ELR (cell line): ENCODE data around the gene C1QTNF6.

Experiments used
- DNase-seq: peaks from one replicate; pipeline ENCODE4 v3.0.0-alpha.2; 2015; ENCODE audit warnings: low read depth

Gene C1QTNF6

DNA sequence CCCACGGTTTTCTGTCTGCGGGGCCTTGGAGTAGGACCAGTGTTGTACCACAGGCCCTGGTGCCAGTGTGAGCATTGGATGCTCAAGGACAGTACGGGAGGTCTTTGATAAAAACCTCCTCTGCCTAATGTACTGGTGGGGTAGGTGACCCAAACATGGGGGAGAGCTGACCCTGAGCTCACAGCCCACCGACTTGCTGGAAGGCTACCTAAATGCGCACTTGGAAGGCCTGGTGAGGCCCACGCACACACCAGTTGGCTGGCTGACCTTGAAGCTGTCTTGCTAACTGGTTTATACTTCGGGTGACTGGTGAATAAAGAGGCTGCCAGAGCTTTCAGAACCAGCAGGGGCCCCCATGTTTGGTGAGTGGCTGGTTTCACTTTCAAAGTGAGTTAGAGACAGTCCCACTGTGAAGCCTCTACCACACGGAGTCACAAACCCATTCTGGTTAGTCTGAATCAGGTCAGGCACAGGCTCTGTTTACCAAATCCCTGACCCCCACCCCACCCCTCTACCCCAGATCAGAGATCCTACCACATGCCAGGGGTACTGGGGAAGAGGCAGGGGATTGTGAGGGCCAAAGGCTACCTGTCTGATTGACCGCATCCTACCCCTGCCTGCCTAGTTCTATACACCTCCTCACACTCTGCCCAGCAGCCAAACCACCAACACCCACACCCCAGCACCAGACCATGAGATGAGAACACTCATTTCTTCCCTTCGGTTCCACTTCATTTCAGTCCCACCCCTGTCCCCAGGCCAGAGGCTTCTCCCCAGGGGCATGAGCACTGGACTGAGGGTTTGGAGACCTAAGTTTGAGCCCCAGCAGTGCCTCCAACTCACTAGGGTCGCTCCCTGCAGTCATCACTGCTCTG lies 25.6 kb downstream of the C1QTNF6 start:
- peak; percentile 27 for DNase-seq

DNA sequence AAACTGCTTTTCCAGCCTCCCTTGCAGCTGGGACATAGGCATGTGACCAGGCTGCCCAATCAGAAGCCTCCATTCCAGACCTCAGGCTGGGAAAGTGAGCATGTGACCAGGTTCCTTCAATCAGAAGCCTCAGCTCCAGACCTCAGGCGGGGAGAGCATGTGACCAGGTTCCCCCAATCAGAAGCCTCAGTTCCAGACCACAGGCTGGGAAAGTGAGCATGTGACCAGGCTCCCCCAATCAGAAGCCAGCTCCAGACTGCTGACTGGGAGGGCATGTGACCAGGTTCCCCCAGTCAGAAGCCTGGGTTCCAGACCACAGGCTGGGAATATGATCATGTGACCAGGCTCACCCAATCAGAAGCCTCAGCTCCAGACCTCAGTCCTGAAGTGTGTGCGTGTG lies 26.6 kb downstream of the C1QTNF6 start:
- peak; percentile 48 for DNase-seq

- peak; percentile 25 for DNase-seq
Observed at GRCh38 chr22:37160027-37160426, 28.0 kb downstream of the C1QTNF6 start.

DNA sequence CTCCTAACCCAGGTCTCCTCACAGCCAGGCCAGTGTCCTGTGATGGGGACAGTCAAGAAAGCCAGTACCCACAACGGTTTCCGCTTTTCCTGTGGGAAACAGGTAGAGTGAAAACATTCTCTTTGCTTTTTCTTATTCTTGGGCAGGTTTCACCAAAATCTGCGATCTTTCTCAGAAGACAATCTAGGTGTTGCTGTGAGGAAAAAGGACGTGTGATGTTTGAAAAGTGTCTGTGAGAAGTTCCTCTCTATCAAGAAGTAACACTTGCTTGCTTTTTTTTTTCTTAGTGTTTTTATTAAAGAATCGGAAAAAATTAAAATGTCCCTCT lies 29.1 kb downstream of the C1QTNF6 start:
- DNase-seq = no peak

DNA sequence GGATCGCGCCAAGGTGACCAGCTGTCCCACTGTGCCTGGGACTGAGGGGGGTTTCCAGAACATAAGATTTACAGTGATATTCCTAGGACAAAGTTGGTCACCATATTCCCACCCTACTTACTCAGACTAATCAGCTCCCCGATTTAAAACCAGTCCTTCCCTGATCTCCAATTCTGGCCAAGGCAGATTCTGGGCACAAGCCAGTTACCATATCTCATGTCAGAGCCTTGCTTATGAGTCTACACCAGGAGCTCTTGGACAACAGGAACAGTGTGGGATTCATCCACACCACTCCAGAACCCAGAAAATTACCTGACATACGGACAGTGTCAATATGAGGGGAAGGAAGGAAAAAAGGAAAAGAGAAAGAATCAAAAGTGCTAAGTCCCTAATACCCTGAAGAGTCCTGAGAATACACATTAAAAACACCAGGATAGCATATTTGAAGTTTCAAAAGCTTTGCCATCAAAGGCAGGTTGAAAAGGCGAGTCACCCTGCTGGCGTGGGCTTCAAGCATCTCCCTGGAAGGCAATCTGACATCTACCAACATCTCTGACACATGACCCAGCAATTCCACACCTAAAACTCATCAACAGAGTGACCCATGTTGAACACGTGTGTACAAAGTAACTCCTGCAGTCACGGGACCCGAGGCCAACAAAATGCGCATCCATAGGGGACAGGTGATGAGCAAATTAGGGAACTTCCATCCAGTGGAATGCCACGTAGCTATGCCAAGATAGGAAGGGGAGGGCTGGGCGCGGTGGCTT lies 30.3 kb downstream of the C1QTNF6 start:
- peak; percentile 66 for DNase-seq

DNA sequence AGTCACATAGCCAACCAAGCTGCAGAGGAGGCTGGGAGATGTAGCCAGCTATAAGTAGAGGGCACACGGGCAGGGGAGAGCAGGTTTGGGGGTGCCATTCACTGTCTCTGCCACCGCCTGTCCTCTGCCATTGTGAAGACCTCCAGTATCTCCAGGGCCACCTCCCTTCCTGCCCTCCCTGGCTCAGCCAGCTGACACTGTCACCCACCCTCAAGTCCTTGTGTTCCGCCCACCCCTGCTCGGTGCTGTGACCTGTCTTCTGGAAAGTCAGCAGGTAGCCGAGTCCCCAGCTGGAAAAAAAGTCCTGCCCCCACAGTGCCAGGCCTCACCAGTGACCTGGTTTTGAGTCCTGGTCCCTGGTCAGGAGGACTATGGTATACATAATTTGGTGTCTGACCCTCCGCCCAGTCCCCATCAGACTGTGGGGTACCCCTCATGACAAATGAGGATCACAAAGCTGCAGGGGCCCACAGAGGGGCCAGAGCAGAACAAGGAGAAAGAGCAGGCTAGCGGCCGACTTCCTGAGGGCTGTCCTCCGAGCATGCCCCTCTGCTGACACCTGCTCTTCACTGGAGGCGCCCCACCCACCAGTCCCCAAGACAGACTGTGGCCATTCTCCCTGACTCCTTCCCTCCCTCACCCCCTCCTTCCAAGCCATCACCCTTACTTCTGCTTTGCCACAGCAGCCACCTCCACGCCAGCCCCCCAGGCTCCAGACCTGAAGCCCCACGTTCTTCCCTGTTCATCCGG lies 31.2 kb downstream of the C1QTNF6 start:
- no peak for DNase-seq

DNA sequence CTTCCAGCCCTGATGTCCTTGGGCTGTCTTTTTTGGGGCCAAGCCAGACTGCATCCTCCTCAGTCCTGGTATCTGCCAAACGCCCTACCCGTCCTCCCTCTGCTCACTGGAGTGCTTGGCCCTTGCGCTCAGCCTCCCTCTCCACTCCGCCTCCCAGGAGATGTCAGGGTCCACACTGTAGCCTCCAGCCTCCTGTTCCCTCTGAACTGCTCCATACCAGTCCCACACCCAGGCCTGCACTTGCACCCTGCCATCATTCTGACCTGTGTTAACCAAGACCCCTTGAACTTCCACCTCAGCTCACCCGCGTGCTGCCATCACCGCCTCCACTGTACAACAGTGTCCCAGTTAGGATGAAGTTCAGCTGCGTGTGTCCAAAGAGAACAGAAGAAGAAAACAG lies 32.1 kb downstream of the C1QTNF6 start:
- no peak for DNase-seq

GRCh38 chr22:37154925-37155712 lies 32.9 kb downstream of the C1QTNF6 start:
- DNase-seq = peak; percentile 58

- no peak for DNase-seq
Observed at GRCh38 chr22:37153901-37154300, 34.1 kb downstream of the C1QTNF6 start.

GRCh38 chr22:37151401-37151800 lies 36.6 kb downstream of the C1QTNF6 start:
- no peak for DNase-seq

- no peak for DNase-seq
Observed at GRCh38 chr22:37150701-37151100, 37.3 kb downstream of the C1QTNF6 start.

GRCh38 chr22:37148742-37149665 lies 39.0 kb downstream of the C1QTNF6 start:
- no peak for DNase-seq

- no peak for DNase-seq
Observed at GRCh38 chr22:37148031-37148651, 39.9 kb downstream of the C1QTNF6 start.

DNA sequence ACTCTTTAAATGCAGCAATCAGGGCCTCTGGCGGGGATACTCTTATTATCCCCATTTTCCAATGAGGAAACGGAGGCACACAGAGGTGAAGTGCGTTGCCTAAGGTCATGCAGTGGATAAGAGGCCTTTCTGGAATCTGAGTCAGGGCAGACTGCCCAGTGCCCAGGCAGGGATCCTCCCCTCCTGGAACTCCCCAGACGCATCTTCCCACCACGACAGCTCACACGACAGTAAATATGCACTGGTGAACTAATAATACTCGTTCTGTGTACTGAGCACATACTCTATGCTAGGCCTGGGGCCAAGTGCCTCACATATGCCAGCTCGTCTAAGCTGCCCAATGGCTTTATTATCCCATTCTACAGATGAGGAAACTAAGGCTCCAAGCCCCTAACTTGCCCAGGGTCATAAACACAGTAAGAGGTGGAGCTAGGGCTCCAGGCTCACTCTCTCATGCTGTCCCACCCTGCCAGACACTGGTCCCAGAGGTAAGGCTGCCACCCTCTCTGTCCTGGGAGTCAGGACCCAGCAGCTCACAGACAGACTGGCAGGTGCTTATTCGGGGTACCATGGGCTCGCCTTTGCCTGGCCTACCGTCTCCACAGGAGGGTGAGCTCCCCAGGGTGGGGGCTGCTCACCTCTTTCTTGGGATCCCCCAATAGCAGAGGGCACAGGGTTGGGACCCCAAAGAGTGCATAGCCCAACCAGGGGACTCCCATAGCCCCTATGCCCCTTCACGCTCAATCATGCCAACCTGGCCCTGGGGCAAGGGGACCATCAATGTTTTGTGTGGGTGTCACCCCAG lies 40.7 kb downstream of the C1QTNF6 start:
- DNase-seq = no peak

DNA sequence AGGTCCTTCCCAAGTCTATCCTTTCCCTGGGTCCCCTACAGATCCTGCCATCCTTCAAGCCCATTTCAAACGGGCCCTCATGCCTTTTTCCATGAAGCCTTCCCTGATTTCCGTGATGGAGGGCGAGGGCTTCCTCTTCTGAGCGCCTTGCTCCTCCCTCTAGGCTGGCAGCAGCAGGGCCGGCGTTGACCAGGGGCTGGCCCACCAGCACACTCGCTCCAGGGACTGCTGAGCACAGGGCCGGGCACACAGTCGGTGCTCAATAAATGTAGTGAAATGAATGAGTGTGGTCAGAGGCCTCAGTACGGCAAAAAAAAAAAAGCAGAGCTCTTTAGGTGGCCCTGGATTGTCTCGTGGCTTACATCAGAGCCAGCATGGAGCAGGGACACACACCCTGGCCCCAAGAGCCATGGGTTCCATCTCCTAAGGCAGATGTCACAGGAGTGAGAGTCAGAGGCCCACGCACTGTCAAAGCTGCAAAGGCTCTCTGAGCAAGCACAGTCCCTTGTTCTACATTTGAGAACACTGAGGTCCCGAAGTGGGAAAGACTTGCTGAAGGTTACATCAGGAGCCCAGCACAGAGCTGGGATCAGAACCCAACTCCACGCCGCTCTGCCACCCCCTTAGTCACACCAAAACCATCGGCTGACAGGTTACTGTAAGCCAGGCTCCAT lies 41.4 kb downstream of the C1QTNF6 start:
- no peak for DNase-seq

DNA sequence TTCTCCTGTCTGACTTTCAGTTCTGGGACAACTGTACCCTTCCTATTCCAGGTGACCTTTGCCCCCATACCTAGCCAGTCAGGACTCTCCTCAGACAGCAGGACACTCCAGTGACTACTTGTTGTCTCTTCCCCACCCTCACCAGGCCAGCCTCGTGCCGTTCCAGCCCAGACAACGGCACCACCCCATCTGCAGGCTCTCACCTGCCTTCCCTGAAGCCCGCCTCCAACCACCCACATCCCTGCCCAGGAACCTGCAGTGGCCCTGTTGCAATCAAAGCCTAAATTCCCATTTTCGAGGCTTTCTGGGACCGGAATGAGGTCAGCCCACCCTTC lies 42.0 kb downstream of the C1QTNF6 start:
- no peak for DNase-seq

DNA sequence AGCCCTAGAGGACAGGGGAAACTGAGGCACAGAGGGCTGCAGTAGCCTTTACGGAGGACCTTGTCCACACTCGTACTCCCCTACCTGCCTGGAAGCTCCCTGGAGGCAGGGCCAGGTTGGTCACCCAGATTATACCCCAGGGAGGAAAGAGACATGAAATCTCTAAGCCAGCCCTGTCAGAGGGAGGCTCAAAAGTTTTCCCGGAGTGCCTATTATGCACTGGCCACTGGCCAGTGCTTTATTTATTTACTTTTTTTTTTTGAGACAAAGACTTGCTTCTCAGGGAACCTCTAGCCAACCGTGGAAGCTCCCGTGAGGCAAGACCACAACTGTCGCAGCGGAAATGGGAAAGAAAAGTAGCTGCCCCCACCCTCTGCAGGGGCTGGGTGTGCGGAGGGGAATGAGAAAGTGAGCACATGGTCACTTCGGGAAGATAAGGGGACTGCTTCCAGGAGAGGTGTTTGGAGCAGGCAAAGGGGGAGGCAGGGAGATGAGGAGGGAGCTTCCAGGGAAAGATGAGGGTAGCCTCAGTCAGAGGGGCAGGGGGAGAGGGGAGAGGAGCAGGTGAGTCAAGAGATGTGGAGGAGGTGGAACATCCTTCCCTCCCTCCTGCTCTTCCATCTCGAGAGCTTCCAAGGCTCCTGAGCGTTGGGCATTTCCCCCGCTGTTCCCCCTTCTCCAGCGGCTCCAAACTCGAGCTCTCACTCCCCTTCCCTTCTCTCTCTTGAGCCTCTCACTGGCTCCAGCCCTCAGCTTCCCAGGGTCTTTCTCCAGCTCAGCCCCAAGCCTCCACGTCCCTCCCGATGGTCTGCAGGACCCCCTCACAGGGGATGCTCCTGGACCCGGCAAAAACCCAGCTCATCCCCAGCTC lies 42.6 kb downstream of the C1QTNF6 start:
- no peak for DNase-seq

GRCh38 chr22:37144180-37144554 lies 43.9 kb downstream of the C1QTNF6 start:
- no peak for DNase-seq
